ENCODE results near the gene MST1. TPM values are rescaled to one million over a fixed set of nuclear protein-coding genes. Genes with fewer than 3 reads are reported as not detected.

MST1 gene
- total RNA-seq, 1 experiment from 2014 or later: 13.8 TPM

DNA sequence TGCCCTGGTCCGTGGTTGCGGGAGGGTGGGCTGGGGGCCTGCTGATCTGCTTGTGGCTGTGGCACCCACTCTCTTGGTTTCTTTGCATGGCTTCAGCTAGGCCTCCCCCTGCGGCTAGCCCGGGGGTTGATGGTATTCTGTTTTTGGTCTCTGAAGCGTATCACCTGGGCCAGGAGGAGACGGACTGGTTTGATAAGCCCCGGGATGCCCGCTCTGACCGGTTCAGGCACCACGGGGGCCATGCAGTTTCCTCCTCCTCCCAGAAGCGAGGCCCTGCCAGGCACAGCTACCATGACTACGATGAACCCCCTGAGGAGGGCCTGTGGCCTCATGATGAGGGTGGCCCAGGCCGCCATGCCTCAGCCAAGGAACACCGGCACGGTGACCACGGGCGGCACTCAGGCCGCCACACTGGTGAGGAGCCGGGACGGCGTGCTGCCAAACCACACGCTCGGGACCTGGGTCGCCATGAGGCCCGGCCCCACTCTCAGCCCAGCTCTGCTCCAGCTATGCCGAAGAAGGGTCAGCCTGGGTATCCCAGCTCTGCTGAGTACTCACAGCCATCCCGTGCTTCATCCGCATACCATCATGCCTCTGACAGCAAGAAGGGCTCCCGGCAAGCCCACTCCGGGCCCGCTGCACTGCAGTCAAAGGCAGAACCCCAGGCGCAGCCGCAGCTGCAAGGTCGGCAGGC, 26.4 kb downstream of the MST1 start:
- no peak for TF ChIP-seq AR (CRISPR knock-in tag; IDR thresholded peaks at IDR 0.05)
- TF ChIP-seq TCF7 (CRISPR knock-in tag; IDR thresholded peaks at IDR 0.05; ENCODE audit: low read depth): no peak
- TF ChIP-seq, protein P1, sequence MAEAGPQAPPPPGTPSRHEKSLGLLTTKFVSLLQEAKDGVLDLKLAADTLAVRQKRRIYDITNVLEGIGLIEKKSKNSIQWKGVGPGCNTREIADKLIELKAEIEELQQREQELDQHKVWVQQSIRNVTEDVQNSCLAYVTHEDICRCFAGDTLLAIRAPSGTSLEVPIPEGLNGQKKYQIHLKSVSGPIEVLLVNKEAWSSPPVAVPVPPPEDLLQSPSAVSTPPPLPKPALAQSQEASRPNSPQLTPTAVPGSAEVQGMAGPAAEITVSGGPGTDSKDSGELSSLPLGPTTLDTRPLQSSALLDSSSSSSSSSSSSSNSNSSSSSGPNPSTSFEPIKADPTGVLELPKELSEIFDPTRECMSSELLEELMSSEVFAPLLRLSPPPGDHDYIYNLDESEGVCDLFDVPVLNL (CRISPR knock-in tag; IDR thresholded peaks at IDR 0.05; ENCODE audit: borderline replicate concordance, low read depth): no peak
- TF ChIP-seq SOX15 (CRISPR knock-in tag; IDR thresholded peaks at IDR 0.05): no peak
- no peak for TF ChIP-seq PREB (CRISPR knock-in tag; IDR thresholded peaks at IDR 0.05; ENCODE audit: borderline replicate concordance)
- no peak for DNase-seq (ENCODE audit: low spot score)
- H3K4me1 Mint-ChIP-seq: peaks cover 9% of the 10 kb centered on the region
- H3K27me3 Mint-ChIP-seq (ENCODE audit: low read depth): no peaks in the 10 kb centered on the region
- H3K9me3 Mint-ChIP-seq: no peaks in the 10 kb centered on the region
- CTCF ChIA-PET: interaction anchor here (1.5 to 5.8 kb wide), 2 partner anchors 8 to 123 kb away, joined by 7 to 69 read pairs; no protein-coding TSS in a partner anchor
- H3K36me3 Mint-ChIP-seq: no peaks in the 10 kb centered on the region
- no peak overlapping the region for H3K27ac Mint-ChIP-seq
- no peak for ATAC-seq
- no peak overlapping the region for H3K4me3 Mint-ChIP-seq
- POLR2A ChIA-PET: no interaction called here

GRCh38 chr3:49662021-49662420, 27.3 kb downstream of the MST1 start:
- H3K27ac Mint-ChIP-seq: no peak overlapping the region
- DNase-seq (ENCODE audit: low spot score) (no peak), ATAC-seq (no peak)
- TF ChIP-seq IRF2 (CRISPR knock-in tag; IDR thresholded peaks at IDR 0.05; ENCODE audit: borderline replicate concordance, low read depth): no peak
- no peak for TF ChIP-seq ZNF416 (CRISPR knock-in tag; IDR thresholded peaks at IDR 0.05)
- no peak for TF ChIP-seq MXD4 (CRISPR knock-in tag; IDR thresholded peaks at IDR 0.05; ENCODE audit: borderline replicate concordance)
- TF ChIP-seq SMAD4 (CRISPR knock-in tag; IDR thresholded peaks at IDR 0.05): no peak
- TF ChIP-seq NFE2L1 (CRISPR knock-in tag; IDR thresholded peaks at IDR 0.05): no peak
- TF ChIP-seq GRHL2 (CRISPR knock-in tag; IDR thresholded peaks at IDR 0.05; ENCODE audit: insufficient replicate concordance, severe bottlenecking): no peak
- TF ChIP-seq, protein P2, sequence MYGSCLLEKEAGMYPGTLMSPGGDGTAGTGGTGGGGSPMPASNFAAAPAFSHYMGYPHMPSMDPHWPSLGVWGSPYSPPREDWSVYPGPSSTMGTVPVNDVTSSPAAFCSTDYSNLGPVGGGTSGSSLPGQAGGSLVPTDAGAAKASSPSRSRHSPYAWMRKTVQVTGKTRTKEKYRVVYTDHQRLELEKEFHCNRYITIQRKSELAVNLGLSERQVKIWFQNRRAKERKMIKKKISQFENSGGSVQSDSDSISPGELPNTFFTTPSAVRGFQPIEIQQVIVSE (CRISPR knock-in tag; IDR thresholded peaks at IDR 0.05; ENCODE audit: borderline replicate concordance): no peak
- no peak overlapping the region for H3K4me3 Mint-ChIP-seq
- no peaks in the 10 kb centered on the region for H3K36me3 Mint-ChIP-seq
- CTCF ChIA-PET: interaction anchor here (2.8 kb wide), 1 partner anchor 122 kb away, joined by 15 read pairs; no protein-coding TSS in a partner anchor
- POLR2A ChIA-PET: no interaction called here
- no peaks in the 10 kb centered on the region for H3K27me3 Mint-ChIP-seq (ENCODE audit: low read depth)
- peaks cover 8% of the 10 kb centered on the region for H3K4me1 Mint-ChIP-seq
- H3K9me3 Mint-ChIP-seq: no peaks in the 10 kb centered on the region

- ATAC-seq: no peak
- Mint-ChIP-seq H3K4me3 (no peak overlapping the region), H3K4me1 (peaks cover 3% of the 10 kb centered on the region; the same call in 1 of the 2 replicates), H3K9me3 (no peaks in the 10 kb centered on the region), H3K27me3 (ENCODE audit: low read depth) (no peaks in the 10 kb centered on the region), H3K27ac (no peak overlapping the region), H3K36me3 (no peaks in the 10 kb centered on the region)
- ChIA-PET POLR2A (no interaction called here), CTCF (interaction anchor here (1.1 to 2.8 kb wide), 3 partner anchors 10 to 121 kb away, joined by 5 to 15 read pairs (median 8); no protein-coding TSS in a partner anchor)
- no peak for DNase-seq (ENCODE audit: low spot score)
- TF ChIP-seq ELF4 (CRISPR knock-in tag; IDR thresholded peaks at IDR 0.05; ENCODE audit: low read depth): no peak
- TF ChIP-seq, protein P3, sequence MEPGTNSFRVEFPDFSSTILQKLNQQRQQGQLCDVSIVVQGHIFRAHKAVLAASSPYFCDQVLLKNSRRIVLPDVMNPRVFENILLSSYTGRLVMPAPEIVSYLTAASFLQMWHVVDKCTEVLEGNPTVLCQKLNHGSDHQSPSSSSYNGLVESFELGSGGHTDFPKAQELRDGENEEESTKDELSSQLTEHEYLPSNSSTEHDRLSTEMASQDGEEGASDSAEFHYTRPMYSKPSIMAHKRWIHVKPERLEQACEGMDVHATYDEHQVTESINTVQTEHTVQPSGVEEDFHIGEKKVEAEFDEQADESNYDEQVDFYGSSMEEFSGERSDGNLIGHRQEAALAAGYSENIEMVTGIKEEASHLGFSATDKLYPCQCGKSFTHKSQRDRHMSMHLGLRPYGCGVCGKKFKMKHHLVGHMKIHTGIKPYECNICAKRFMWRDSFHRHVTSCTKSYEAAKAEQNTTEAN (CRISPR knock-in tag; IDR thresholded peaks at IDR 0.05): no peak
- no peak for TF ChIP-seq CREM (CRISPR knock-in tag; IDR thresholded peaks at IDR 0.05)
- TF ChIP-seq, protein P4, sequence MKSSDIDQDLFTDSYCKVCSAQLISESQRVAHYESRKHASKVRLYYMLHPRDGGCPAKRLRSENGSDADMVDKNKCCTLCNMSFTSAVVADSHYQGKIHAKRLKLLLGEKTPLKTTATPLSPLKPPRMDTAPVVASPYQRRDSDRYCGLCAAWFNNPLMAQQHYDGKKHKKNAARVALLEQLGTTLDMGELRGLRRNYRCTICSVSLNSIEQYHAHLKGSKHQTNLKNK (CRISPR knock-in tag; IDR thresholded peaks at IDR 0.05): no peak
- no peak for TF ChIP-seq ZNF263 (CRISPR knock-in tag; IDR thresholded peaks at IDR 0.05; ENCODE audit: low read depth)
- TF ChIP-seq, protein P5, sequence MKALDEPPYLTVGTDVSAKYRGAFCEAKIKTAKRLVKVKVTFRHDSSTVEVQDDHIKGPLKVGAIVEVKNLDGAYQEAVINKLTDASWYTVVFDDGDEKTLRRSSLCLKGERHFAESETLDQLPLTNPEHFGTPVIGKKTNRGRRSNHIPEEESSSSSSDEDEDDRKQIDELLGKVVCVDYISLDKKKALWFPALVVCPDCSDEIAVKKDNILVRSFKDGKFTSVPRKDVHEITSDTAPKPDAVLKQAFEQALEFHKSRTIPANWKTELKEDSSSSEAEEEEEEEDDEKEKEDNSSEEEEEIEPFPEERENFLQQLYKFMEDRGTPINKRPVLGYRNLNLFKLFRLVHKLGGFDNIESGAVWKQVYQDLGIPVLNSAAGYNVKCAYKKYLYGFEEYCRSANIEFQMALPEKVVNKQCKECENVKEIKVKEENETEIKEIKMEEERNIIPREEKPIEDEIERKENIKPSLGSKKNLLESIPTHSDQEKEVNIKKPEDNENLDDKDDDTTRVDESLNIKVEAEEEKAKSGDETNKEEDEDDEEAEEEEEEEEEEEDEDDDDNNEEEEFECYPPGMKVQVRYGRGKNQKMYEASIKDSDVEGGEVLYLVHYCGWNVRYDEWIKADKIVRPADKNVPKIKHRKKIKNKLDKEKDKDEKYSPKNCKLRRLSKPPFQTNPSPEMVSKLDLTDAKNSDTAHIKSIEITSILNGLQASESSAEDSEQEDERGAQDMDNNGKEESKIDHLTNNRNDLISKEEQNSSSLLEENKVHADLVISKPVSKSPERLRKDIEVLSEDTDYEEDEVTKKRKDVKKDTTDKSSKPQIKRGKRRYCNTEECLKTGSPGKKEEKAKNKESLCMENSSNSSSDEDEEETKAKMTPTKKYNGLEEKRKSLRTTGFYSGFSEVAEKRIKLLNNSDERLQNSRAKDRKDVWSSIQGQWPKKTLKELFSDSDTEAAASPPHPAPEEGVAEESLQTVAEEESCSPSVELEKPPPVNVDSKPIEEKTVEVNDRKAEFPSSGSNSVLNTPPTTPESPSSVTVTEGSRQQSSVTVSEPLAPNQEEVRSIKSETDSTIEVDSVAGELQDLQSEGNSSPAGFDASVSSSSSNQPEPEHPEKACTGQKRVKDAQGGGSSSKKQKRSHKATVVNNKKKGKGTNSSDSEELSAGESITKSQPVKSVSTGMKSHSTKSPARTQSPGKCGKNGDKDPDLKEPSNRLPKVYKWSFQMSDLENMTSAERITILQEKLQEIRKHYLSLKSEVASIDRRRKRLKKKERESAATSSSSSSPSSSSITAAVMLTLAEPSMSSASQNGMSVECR (CRISPR knock-in tag; IDR thresholded peaks at IDR 0.05; ENCODE audit: borderline replicate concordance): no peak
- TF ChIP-seq CBFB (CRISPR knock-in tag; IDR thresholded peaks at IDR 0.05; ENCODE audit: low read depth): no peak
Observed at GRCh38 chr3:49661281-49661680, 28.0 kb downstream of the MST1 start.

All from WTC11 (cell line).